Lower lobe of right lung (tissue), 2 donors: Measurements from ENCODE around the gene GNG7. TPM values are rescaled to one million over a fixed set of nuclear protein-coding genes. Genes with fewer than 3 reads are reported as not detected.
A peak's percentile ranks its signal among the peaks of the same experiment; 100 is the strongest.

Experiments used
- ATAC-seq, 2 donors: fragments of 200-7000 bp; cut with Tn5 transposase; one replicate each; pipeline ENCODE4 v1.9.1; 2020 to 2022; ENCODE audit warnings: mild to moderate bottlenecking in 2 of 2, moderate library complexity in 2 of 2
- DNase-seq: peaks from one replicate; pipeline ENCODE4 v3.0.0-alpha.2; 2020
- H3K27ac ChIP-seq: fragments of 200-600 bp; one replicate; pipeline ENCODE4 v1.8.0; 2022
- H3K27me3 ChIP-seq: fragments of 200-600 bp; one replicate; pipeline ENCODE4 v1.8.0; 2022; ENCODE audit warnings: low read depth
- H3K36me3 ChIP-seq: fragments of 200-600 bp; one replicate; pipeline ENCODE4 v1.8.0; 2022; ENCODE audit warnings: mild to moderate bottlenecking
- H3K4me1 ChIP-seq: fragments of 200-600 bp; one replicate; pipeline ENCODE4 v1.8.0; 2022
- H3K4me3 ChIP-seq: fragments of 200-600 bp; one replicate; pipeline ENCODE4 v1.8.0; 2022; ENCODE audit warnings: mild to moderate bottlenecking
- H3K9me3 ChIP-seq: fragments of 200-600 bp; one replicate; pipeline ENCODE4 v1.8.0; 2022
- CTCF ChIP-seq: fragments of 200-600 bp; IDR thresholded peaks from one replicate; pipeline ENCODE4 v1.8.0; 2022; ENCODE audit warnings: antibody characterized with exemption, mild to moderate bottlenecking
- intact Hi-C: fragments of 100-400 bp; cut with DNase I; formaldehyde crosslinking; loops from one replicate; pipeline ENCODE4 v1.11.0; 2022
- total RNA-seq: library from RNA; stranded (reverse); fragmentation: NEBNext Ultra II Directional; extraction: Animal tissue kit (Norgen Biotek cat#: 25700); gene quantifications from one replicate; pipeline ENCODE4 v1.2.1, GENCODE V29; 2021
- donor health status: DM: no; HTN: yes; CAD: no; lungs with severe emphysema.

GNG7 gene
- total RNA-seq, 1 donor from 2014 or later = 6.2 TPM

GRCh38 chr19:2483484-2484151, 218.9 kb downstream of the GNG7 start:
- no peaks in the 10 kb centered on the region for H3K36me3 ChIP-seq
- H3K27ac ChIP-seq = no peak overlapping the region
- no peak for ATAC-seq
- intact Hi-C loops = no loop called here
- no peak for TF ChIP-seq CTCF
- H3K9me3 ChIP-seq = peaks cover 7% of the 10 kb centered on the region
- H3K4me1 ChIP-seq = peaks cover 21% of the 10 kb centered on the region
- H3K27me3 ChIP-seq = peaks cover 1% of the 10 kb centered on the region
- H3K4me3 ChIP-seq = no peak overlapping the region
- DNase-seq = no peak

- DNase-seq (no peak), ATAC-seq (no peak)
- no peak for TF ChIP-seq CTCF
- intact Hi-C loops = no loop called here
- H3K36me3 ChIP-seq = peaks cover under 1% of the 10 kb centered on the region
- no peak overlapping the region for H3K27ac ChIP-seq
- no peaks in the 10 kb centered on the region for H3K27me3 ChIP-seq
- H3K4me3 ChIP-seq = no peak overlapping the region
- H3K9me3 ChIP-seq = peaks cover 7% of the 10 kb centered on the region
- H3K4me1 ChIP-seq = peaks cover 21% of the 10 kb centered on the region
These were observed 219.4 kb downstream of the GNG7 start for GRCh38 chr19:2483084-2483483.

- ATAC-seq = no peak
- Histone ChIP-seq H3K4me3 (no peak overlapping the region), H3K27me3 (no peaks in the 10 kb centered on the region), H3K27ac (no peak overlapping the region), H3K9me3 (peaks cover 7% of the 10 kb centered on the region), H3K36me3 (peaks cover 6% of the 10 kb centered on the region), H3K4me1 (peaks cover 21% of the 10 kb centered on the region)
- intact Hi-C loops = no loop called here
- DNase-seq = no peak
- TF ChIP-seq CTCF = no peak
These were observed 220.0 kb downstream of the GNG7 start for GRCh38 chr19:2482354-2483038.

- no peak for TF ChIP-seq CTCF
- Histone ChIP-seq H3K27ac (no peak overlapping the region), H3K4me1 (peaks cover 21% of the 10 kb centered on the region), H3K9me3 (peaks cover 7% of the 10 kb centered on the region), H3K4me3 (no peak overlapping the region), H3K27me3 (no peaks in the 10 kb centered on the region), H3K36me3 (peaks cover 12% of the 10 kb centered on the region)
- intact Hi-C loops = no loop called here
- no peak for DNase-seq
- ATAC-seq = no peak
These were observed 221.0 kb downstream of the GNG7 start for GRCh38 chr19:2481466-2481865.

GRCh38 chr19:2479556-2480194, 222.8 kb downstream of the GNG7 start:
- Histone ChIP-seq H3K4me3 (no peak overlapping the region), H3K27me3 (no peaks in the 10 kb centered on the region), H3K36me3 (peaks cover 12% of the 10 kb centered on the region), H3K4me1 (peaks cover 30% of the 10 kb centered on the region), H3K9me3 (peaks cover 7% of the 10 kb centered on the region), H3K27ac (peak overlapping the region; percentile 89)
- intact Hi-C loops = loop anchor here (10.0 kb wide), 1 partner anchor 135 kb away; no protein-coding TSS in a partner anchor
- no peak for ATAC-seq
- peak; percentile 51 for DNase-seq
- TF ChIP-seq CTCF = peak; percentile 18
